ENCODE results near the gene CLEC4C.
"Not testable (repeated sequence)": the region's sequence is repeated elsewhere in the genome, so short reads cannot be mapped to it uniquely, and the experiment has no call there.

DNA sequence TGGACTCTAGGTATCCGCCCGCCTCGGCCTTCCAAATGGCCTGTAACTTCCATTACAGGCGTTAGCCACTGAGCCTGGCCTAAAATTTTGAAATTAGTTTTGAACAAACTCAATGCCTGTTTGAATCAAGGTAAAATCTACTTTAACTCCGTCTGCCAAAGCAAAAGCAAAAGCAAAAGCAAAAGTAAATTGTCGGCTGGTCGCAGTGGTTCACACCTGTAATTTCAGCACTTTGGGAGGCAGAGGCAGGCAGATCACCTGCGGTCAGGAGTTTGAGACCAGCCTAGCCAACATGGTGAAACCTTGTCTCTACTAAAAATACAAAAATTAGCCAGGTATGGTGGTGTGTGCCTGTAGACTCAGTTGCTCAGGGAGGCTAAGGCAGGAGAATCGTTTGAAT lies 8.5 kb upstream of the CLEC4C start:
- TF ChIP-seq POLR2A, CTCF (IDR thresholded peaks at IDR 0.05): not testable (repeated sequence)

Data from prostate gland (tissue), 2 donors.